Activated CD8-positive, alpha-beta T cell treated with anti-CD3 and anti-CD28 coated beads for 36 hours (primary cell): Measurements from ENCODE around the gene CELA1. TPM values are rescaled to one million over a fixed set of nuclear protein-coding genes. Genes with fewer than 3 reads are reported as not detected.

Source experiments
- ATAC-seq: fragments of 200-7000 bp; cut with Tn5 transposase; one replicate; pipeline ENCODE4 v1.10.0; 2021; ENCODE audit warnings: mild to moderate bottlenecking, moderate library complexity
- CTCF ChIA-PET: fragments of 350-600 bp; sonication (Branson Sonifier 250); formaldehyde crosslinking; loops from one replicate; lab custom pipeline; 2021; ENCODE audit warnings: antibody characterized with exemption; lab: Charles Lee
- POLR2A ChIA-PET: fragments of 350-600 bp; sonication (Branson Sonifier 250); formaldehyde crosslinking; loops from one replicate; lab custom pipeline; 2021; ENCODE audit warnings: antibody characterized with exemption; lab: Charles Lee
- DNase-seq: peaks from one replicate; pipeline ENCODE4 v3.0.0-alpha.2; 2020
- H3K27ac Mint-ChIP-seq: one replicate; pipeline ENCODE4 v1.8.0; 2021; ENCODE audit warnings: mild to moderate bottlenecking, mixed read lengths
- H3K27me3 Mint-ChIP-seq: one replicate; pipeline ENCODE4 v1.8.0; 2021; ENCODE audit warnings: mixed read lengths
- H3K36me3 Mint-ChIP-seq: one replicate; pipeline ENCODE4 v1.8.0; 2021; ENCODE audit warnings: low read depth, mixed read lengths
- H3K4me1 Mint-ChIP-seq: one replicate; pipeline ENCODE4 v1.8.0; 2021; ENCODE audit warnings: low read depth, mixed read lengths
- H3K4me3 Mint-ChIP-seq: one replicate; pipeline ENCODE4 v1.8.0; 2021; ENCODE audit warnings: mild to moderate bottlenecking, moderate library complexity, mixed read lengths
- H3K9me3 Mint-ChIP-seq: one replicate; pipeline ENCODE4 v1.8.0; 2021; ENCODE audit warnings: mixed read lengths
- intact Hi-C: fragments of 100-400 bp; cut with micrococcal nuclease; formaldehyde crosslinking; loops from one replicate; pipeline ENCODE4 v1.10.0; 2022
- total RNA-seq, 2 experiments: library from RNA; stranded (reverse); gene quantifications; one replicate each; pipeline ENCODE4 v1.2.3, GENCODE V29; 2021
- TF ChIP-seq, protein P1 (sequence below): fragments of 200-600 bp; IDR thresholded peaks from one replicate; pipeline ENCODE4 v1.8.0; 2022; ENCODE audit warnings: antibody characterized with exemption, mild to moderate bottlenecking

Gene CELA1
- total RNA-seq, 2 experiments from 2014 or later: 0.29 TPM; not detected in 1

DNA sequence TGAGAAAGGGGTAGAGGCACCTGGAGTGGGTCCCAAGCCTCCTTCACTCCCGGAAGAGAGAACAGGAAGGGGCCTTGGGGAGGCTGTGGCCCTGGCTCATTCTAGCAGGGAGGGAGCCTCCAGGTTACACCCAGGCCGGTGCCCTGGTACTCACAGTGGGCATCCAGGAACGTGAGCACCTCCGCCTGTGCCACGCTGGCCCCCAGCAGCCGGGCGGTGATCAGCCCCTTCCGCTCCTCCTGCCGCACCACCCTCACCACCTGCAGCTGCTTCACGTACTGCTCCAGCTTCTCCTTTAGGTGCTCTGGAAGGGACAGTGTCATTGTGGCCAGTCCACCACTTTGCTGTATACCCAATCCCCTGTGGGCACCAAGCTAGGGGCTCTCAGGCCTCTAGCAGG is 18.8 kb upstream of the CELA1 start:
- no peak for DNase-seq
- ChIA-PET CTCF (interaction anchor here (2.9 kb wide), 1 partner anchor 24 kb away, joined by 10 read pairs; no protein-coding TSS in a partner anchor), POLR2A (interaction anchor here (2.2 kb wide), 1 partner anchor 26 kb away, joined by 7 read pairs; the partner anchor contains the start of gene GALNT6)
- Mint-ChIP-seq H3K4me3 (no peak overlapping the region), H3K4me1 (peaks cover 26% of the 10 kb centered on the region), H3K27me3 (no peaks in the 10 kb centered on the region), H3K36me3 (peaks cover 22% of the 10 kb centered on the region), H3K27ac (no peak overlapping the region), H3K9me3 (no peaks in the 10 kb centered on the region)
- ATAC-seq: no peak
- TF ChIP-seq, protein P1, sequence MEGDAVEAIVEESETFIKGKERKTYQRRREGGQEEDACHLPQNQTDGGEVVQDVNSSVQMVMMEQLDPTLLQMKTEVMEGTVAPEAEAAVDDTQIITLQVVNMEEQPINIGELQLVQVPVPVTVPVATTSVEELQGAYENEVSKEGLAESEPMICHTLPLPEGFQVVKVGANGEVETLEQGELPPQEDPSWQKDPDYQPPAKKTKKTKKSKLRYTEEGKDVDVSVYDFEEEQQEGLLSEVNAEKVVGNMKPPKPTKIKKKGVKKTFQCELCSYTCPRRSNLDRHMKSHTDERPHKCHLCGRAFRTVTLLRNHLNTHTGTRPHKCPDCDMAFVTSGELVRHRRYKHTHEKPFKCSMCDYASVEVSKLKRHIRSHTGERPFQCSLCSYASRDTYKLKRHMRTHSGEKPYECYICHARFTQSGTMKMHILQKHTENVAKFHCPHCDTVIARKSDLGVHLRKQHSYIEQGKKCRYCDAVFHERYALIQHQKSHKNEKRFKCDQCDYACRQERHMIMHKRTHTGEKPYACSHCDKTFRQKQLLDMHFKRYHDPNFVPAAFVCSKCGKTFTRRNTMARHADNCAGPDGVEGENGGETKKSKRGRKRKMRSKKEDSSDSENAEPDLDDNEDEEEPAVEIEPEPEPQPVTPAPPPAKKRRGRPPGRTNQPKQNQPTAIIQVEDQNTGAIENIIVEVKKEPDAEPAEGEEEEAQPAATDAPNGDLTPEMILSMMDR: no peak
- intact Hi-C loops: no loop called here

DNA sequence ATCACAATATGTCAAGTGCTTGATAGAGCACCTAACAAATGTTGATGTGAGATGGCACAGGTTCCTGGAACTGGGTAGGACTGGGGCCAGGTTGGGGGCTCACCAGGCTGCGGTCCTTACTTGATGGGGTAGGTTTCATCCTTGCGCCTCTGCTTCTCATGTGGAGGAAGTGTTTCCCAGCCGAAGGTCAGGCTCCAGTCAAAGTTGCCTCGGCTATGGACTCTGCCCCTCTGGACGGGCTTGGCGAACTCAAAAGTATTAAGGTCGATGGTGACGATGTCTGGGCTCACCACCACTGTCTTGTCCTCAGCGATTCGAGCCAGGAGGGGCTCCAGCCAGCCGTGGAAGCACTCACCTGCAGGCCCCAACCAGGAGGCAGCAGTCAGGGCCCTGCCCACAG is 17.5 kb upstream of the CELA1 start:
- Mint-ChIP-seq H3K27ac (no peak overlapping the region), H3K4me1 (peaks cover 13% of the 10 kb centered on the region), H3K9me3 (no peaks in the 10 kb centered on the region), H3K36me3 (peaks cover 23% of the 10 kb centered on the region), H3K4me3 (no peak overlapping the region), H3K27me3 (no peaks in the 10 kb centered on the region)
- ChIA-PET CTCF (interaction anchor here (1.1 kb wide), 1 partner anchor 11 kb away, joined by 3 read pairs; no protein-coding TSS in a partner anchor), POLR2A (no interaction called here)
- TF ChIP-seq, protein P1: no peak
- ATAC-seq (no peak), DNase-seq (no peak)
- intact Hi-C loops: no loop called here

- CTCF ChIA-PET: interaction anchor here (1.0 kb wide), 1 partner anchor 110 kb away, joined by 3 read pairs; no protein-coding TSS in a partner anchor
- ATAC-seq: no peak
- no peak overlapping the region for H3K4me3 Mint-ChIP-seq
Measured at GRCh38 chr12:51362747-51363342, 16.4 kb upstream of the CELA1 start.

DNA sequence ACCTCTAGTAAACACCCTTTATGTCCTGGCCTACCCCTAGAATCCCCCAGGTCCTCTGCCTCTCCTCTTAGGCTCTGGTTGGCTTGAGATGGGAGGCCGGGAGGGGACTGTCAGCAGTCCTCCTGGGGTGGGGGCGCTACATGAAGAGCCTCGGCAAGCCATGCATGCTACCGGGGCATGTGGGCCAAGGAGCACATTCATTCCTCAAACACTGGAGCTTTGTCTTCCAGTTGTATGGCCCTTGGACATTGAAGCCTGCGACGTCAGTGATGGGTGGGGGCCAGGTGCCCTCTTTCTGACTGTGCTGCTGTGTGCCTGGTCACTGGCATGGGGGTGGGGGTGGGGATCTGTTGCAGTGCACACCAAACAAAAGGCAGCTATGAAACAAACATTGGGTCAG is 15.8 kb upstream of the CELA1 start:
- ATAC-seq (no peak), DNase-seq (no peak)
- intact Hi-C loops: no loop called here
- TF ChIP-seq, protein P1: no peak
- POLR2A ChIA-PET: interaction anchor here (1.6 kb wide), 1 partner anchor 12 kb away, joined by 3 read pairs; no protein-coding TSS in a partner anchor
- peaks cover 6% of the 10 kb centered on the region for H3K4me1 Mint-ChIP-seq
- H3K36me3 Mint-ChIP-seq: peaks cover 23% of the 10 kb centered on the region
- no peak overlapping the region for H3K27ac Mint-ChIP-seq
- no peak overlapping the region for H3K4me3 Mint-ChIP-seq
- CTCF ChIA-PET: interaction anchor here (1.0 kb wide), 1 partner anchor 110 kb away, joined by 3 read pairs; no protein-coding TSS in a partner anchor
- no peaks in the 10 kb centered on the region for H3K9me3 Mint-ChIP-seq
- H3K27me3 Mint-ChIP-seq: no peaks in the 10 kb centered on the region

More at GRCh38 chr12:51362747-51363342, 16.4 kb upstream of the CELA1 start:
- peaks cover 6% of the 10 kb centered on the region for H3K4me1 Mint-ChIP-seq
- TF ChIP-seq, protein P1: no peak
- H3K36me3 Mint-ChIP-seq: peaks cover 23% of the 10 kb centered on the region
- H3K27me3 Mint-ChIP-seq: no peaks in the 10 kb centered on the region
- H3K9me3 Mint-ChIP-seq: no peaks in the 10 kb centered on the region
- POLR2A ChIA-PET: interaction anchor here (1.6 kb wide), 1 partner anchor 12 kb away, joined by 3 read pairs; no protein-coding TSS in a partner anchor
- no peak overlapping the region for H3K27ac Mint-ChIP-seq
- DNase-seq: no peak
- intact Hi-C loops: no loop called here
